Activated T-helper 9 cell treated with anti-CD3 and anti-CD28 coated beads, Interleukin-2, amount 50 U/mL, for 16 hours (primary cell): ENCODE measurements around the gene MS4A10.

Experiments used
- DNase-seq: peaks from one replicate; pipeline ENCODE4 v3.0.0-alpha.2; 2020; ENCODE audit warnings: low read depth

The MS4A10 gene

DNA sequence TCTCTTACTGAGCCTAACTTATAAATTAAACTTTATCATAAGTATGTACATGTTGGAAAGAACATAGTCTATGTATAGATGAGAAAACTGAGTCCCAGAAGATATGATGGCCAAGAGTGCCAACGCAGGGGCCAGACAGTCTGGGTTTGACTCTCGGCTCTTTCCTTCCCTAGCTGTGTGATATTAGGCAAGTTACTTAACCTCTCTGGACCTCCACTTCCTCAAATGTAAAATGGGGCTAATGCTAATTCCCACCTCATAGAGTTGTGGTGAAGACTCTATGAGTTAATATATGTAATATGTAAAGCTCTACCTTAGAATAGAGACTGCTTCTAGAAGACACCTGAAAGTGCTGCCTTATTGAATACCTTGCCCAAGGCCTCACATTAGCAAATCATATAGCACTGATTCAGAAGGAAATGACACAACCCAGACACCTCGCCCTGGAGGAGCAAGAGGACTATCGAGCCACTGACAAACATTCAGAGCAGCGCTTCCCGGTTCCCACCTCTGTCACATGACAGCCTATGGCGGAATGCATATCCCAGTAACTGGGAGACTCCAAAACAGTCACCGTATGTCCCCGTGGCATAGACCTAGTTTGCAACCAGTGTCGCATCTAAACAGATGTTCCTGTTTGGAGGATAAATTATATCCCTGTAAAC is 45.5 kb downstream of the MS4A10 start:
- no peak for DNase-seq

DNA sequence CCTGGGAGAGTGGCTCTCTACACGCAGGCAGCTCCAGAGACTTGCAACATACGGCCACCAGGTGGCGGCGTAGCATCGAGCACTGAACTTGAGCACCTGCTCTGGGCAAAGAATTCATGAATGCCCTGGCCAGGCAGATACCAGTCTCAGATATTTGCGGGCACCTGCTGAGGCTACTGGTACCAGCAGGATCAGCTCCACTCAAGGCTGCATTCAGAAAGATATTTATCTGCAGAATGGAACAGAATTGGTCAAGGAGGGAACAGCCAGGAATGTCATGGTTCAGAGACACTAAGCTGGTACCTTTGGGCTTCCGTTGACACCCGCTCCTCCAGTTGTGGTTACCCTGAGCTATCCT is 46.0 kb downstream of the MS4A10 start:
- peak; percentile 70 for DNase-seq

DNA sequence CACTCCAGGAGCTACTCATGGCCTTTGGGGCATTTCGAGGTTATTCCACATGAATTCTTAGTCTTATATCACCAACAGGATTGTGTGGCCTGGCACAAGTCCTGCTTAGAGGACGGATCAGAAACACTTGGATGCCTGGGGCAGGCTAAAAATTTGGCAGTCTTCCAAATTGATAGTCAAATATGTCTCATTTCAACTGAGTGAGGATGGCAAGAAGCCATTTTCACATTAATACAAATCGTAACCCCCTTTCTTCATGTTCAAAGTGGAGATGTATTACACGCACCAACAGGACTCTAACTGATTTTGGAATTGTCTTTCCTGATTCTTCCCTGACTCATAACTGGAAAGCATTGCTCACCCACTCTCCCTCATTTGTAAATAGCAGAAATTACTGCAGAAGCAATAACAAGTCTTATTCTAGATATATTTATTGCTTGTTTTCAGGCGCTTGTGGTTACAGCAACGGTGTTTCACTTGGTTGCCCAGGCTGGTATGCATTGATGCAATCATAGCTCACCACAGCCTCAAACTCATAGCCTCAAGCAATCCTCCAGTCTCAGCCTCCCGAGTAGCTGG is 46.5 kb downstream of the MS4A10 start:
- DNase-seq, result no peak

DNA sequence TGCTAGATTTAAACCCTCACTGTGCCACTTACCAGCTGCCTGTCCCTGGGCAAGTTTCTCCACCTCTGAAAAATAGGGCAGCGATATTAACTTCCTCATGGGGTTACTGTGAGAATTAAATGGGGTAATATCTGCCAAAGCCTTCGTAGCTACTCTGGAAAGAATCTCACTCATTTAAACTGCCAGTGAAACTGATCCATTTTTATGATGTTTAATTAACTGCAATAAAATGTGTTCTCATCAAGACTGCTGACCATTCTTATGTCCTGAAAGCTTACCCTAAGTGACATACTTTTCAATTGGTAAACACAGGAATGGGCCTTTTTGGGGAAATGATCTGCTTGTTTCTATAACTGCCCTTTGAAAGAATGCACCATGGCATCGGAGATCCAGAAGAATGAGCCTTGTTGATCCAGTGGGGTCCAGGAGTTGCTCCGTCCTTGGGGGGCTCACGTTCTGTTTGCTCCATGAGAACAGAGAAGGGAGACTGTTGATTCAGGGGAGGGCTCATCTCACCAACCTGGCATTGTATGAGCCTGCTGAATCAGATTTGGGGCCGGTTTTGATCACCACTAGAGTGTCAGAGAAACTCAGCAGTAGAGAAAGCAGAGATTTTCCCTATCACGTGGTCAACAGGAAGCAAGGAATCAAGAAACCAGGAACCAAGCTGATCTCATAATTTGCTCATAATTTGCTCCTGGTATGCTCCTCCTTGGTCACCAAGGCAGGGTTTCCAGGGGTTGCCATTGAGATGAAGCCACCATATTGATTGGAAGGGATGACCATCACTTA is 49.8 kb downstream of the MS4A10 start:
- no peak for DNase-seq

DNA sequence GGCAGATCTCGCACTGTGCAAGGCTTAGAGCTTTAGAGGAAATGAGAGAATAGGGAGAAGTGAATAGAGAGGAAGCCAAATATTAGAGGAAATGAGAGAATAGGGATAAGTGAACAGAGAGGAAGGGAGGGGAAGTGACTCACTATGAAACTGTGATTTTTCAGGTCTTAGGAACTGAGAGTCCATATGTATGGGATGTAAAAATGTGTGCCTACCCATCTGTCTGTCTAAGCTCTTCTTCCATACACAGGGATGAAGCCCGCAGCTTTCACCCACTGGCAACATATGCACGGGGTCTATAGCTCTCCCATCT is 50.4 kb downstream of the MS4A10 start:
- no peak for DNase-seq

DNA sequence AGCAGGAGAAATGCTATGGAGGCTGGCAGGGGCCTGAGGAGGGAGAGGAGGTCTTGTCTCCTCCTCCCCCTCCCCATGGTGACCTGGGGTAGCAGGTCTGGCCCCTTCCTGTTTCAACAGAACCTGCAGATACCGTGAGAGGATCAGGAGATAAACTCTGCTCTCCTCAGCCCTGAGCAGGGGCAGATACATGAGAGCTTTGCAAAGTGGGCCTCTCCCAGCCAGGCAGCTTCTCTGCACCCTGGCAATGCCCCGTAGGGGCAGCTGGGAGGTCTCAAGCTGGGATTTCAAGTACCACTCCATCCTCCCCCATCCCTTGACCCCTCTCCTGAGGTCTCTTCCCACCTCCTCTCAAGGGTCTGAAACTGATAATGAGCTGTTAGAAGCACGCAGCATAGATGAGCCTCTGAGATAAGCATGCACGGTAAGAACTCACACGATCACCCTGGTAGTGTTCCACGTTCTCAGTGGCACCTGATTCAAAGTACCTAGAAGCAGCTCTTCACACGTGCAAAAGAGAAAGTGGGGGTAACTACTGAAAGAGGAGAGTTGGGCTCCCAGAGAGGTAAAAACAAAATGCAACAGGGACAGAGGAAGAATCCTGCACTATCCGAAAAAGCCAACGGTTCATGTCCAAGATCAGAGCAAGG is 51.9 kb downstream of the MS4A10 start:
- no peak for DNase-seq

DNA sequence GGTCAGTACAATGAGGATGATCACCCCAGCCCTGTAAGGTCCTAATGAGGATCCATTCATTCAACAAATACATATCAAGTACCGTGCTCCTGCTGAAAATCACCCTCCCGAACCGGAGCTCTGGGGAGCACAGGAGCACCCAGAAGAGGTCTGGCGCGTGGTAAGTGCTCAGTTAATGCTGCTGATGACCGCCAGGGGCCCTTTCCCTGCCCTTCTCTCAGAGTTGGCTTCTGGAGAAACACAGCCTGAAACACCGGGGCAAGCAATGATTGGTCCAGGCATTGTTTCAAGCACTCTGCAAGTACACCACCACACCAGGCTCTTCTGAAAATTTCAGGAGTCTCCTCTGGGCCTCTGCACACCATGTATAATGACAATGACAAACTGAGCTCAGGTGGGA is 53.0 kb downstream of the MS4A10 start:
- no peak for DNase-seq

DNA sequence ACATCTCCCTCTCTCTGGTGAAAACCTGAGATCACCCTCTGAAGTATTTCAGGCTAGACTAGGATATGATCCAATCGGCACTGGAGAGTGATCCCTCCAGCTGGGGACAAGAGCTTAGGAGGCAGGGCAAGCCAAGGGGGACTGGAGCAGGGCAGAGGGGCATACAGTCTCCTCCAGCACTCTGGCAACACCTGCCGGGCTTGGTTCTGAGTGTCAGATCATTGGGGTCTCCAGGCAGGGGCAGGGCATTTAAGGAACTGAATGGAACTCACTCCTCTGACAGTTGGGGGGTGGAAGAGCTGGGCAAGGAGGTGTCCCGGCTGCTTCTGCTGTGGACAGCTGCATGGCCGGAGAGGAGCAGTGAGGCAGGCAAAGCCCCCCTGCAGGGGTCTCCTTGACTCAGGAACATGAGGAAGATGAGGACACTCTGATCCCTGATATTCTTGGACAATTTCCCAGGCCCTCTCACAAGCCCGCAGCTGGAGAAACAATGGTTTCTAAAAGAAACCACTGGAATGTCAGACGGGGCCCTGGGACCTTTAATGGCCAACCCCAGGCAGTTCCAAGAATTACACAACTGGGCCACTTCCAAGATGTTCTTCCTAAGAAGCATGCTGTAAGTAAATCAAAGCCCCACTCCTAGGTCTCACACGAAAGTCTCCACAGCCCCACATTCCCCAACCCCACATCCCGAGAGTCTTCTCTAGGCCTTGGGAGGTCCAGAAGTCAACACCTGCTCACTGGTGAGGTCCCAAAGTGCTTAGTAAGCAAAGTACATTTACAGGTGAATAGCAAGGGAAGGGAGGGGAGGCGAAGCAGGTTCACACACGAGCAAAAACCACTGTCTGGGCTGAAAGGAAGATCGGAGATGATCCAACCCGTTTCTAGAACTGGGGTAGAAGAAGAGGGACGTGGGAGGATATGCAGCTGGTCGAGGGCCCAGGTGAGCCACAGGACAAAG is 55.6 kb downstream of the MS4A10 start:
- DNase-seq, result no peak

DNA sequence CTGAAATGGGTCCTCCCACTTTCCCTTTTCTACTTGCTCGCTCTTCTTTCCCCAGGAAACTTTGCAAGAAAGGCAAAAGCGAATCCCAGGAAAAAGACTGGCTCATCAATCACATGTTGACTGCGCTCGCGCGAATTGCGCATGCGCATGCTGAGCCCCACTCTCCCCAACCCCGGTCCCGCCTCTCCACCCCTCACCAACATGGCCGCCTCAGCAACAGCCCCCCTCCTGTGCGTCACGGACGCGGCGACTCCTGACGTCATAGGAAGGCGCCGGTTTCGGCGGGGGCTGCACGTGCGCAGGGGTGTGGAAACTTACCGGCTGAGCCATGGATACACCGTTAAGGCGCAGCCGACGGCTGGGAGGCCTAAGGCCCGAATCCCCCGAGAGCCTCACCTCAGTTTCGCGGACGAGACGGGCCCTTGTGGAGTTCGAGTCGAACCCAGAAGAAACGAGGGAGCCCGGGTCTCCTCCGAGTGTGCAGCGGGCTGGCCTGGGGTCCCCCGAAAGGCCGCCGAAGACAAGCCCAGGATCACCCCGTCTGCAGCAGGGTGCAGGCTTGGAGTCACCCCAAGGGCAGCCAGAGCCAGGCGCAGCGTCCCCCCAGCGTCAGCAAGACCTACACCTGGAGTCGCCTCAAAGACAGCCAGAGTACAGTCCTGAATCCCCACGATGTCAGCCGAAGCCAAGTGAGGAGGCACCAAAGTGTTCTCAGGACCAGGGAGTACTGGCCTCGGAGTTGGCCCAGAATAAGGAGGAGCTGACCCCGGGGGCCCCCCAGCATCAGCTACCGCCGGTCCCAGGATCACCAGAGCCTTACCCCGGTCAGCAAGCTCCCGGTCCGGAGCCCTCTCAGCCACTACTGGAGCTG is 56.9 kb downstream of the MS4A10 start, which contains the start of gene CCDC86:
CCDC86 (plus strand) TSS at position 317 of the 871 bp plus-strand sequence; CDS start at position 329, 12 bp downstream.
- peak; percentile 98 for DNase-seq

DNA sequence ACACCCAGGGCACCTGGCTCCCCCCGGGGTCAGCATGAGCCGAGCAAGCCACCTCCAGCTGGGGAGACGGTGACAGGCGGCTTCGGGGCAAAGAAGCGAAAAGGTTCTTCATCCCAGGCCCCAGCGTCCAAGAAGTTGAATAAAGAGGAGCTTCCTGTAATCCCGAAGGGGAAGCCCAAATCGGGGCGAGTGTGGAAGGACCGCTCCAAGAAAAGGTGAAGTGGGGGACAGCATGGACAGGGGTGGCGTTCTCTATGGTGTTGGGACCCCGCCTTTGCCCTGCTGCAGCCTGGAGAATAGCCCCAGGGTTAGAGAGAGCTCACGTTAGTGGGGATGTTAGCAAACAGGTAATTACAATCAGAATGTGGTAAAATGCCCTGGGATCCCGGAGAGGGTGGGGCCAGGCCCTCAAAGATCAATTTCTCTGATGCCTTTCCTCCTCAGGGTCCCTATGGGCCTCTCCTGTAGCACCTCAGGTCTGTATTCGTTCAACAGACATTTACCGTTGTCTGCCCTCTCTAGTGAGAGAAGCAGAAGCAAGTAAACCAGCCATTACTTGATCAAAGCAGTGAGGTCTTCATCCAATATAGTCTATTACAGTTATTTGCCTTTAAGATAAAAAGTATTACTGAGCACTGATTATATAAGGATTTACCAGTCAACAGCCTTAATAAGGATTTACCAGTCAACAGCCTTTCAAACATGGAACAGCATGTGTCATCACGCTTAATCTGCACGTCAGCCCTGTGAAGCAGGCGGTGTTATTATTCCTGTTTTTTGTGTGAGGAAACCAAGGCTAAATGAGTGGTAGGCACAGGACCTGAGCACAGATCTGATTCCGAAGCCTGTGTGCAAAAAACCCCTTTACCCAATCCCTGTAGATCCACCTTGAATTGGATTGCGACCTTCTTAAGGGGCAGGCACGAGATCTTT is 57.8 kb downstream of the MS4A10 start:
- no peak for DNase-seq

DNA sequence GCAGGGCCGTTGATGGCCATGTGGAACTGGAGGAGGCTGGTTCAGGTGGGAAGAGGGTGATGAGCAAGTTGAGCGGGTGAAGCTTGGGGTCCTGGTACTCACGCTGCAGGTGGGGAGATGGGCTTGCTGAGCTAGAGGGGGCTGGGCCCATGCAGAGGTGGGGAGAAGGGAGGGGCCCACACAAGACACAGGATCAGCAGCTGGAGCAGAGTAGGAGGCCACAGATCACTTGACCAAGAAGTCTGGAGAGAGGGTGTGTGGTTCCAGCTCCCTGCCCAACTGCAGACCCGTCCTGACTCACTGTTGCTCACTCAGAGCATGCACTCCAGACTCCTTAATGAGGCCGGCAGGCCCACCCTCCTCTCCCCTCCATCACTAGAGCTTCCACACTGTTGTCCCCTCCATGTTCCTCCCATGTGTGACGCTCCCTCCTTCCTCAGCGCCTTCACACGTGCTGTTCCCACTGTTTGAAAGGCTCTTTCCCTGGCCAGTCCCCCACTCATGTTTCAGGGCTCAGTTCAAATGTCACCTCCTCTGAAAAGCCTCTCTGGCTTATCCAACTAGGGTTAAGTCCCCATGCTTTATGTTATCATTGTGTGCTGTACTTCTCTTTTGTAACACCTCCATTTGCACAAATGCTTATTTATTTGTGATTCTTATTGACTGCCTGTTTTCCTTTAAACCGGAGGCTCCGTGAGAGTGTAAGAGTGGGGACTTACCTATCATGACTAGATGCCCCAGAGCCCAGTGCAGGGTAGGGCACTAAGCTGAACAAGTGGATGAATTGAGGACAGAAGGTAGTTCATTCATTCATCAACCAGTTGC is 59.1 kb downstream of the MS4A10 start:
- no peak for DNase-seq

DNA sequence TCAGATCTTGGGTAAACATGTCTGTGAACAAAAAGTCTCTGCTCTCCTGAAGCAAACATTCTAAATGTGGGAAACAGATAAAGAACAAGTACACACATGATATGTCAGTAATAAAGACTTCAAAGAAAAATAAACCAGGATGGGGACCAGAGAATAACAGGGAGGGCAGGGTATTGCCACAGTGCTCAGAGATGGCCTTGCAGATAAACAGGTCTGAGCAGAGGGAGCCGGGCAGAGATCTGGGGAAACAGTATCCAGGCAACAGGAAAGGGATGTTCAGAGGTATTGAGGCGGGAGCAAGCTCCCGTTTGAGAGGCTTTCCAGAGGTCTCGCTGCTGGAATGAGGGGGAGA is 59.7 kb downstream of the MS4A10 start:
- no peak for DNase-seq

DNA sequence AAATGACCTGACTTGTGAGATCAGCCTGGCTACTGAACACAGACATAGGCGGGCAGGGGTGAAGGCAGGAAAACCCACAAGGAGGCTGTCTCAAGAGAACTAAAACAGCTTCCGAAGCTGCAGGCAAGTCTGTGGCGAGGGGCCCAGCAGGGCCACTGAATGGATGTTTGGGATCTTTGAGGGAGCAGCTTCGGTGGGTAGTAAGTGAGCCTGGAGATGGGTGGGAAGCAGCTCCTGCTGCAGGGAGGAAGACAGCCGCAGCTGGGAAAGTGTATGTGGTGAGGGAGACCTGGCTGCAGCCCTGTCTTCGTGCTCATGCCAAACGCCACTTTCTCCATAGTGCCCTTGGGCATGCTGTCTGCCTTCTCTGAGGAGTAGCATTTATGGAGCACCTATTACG is 60.2 kb downstream of the MS4A10 start:
- DNase-seq, result no peak

DNA sequence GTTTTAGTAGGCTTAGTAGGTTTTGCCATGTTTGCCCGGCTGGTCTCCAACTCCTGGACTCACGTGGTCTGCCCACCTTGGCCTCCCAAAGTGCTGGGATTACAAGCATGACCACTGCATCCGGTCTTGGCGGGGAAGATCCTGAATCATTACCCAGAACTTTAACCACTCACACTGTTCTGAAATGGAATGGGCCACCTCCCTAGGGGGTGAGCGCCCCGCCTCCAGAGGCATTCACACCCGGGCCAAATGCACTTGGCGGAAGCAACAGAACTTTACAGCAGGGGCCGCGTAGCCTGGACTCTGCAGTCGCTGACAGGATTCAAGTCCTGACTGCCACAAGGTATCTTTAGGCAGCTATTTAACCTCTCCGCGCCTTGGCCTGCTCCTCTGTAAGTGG is 62.1 kb downstream of the MS4A10 start:
- DNase-seq, result no peak

DNA sequence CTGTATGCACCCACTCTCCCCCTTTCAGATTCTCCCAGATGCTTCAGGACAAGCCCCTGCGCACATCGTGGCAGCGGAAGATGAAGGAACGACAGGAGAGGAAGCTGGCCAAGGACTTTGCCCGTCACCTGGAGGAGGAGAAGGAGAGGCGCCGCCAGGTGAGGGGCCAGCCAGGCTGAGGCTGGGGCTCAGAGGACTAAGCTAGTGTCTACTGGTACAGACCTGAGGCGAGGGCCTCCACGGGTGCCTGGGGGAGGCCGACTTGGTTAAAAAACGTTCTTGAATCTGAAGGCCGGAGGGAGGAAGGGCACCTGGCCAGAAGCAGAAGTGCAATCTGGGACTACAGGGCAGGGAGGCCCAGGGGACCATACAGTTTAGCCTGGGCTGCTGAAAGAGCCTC is 62.8 kb downstream of the MS4A10 start:
- DNase-seq, result no peak

DNA sequence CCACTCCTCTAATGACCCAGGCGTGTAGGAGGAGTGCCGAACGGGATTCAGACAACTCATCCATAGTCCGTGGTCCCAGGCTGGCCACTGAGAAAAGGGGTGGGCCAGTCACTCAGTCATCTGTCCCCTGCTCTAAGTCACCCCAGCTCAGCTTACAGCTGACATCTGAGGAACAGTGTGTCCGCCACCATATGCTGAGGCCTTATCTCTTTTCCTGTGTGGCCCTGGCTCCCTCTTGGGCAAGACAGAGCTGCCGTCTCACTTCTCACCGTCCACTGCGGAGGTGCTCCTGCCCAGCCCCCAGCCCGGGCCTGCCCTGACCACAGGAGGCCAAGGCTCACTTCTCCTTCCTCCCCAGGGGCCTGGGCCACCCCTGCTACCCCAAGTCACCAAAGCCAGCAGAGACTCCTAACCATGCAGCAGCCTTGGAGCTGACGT is 63.6 kb downstream of the MS4A10 start:
- no peak for DNase-seq

DNA sequence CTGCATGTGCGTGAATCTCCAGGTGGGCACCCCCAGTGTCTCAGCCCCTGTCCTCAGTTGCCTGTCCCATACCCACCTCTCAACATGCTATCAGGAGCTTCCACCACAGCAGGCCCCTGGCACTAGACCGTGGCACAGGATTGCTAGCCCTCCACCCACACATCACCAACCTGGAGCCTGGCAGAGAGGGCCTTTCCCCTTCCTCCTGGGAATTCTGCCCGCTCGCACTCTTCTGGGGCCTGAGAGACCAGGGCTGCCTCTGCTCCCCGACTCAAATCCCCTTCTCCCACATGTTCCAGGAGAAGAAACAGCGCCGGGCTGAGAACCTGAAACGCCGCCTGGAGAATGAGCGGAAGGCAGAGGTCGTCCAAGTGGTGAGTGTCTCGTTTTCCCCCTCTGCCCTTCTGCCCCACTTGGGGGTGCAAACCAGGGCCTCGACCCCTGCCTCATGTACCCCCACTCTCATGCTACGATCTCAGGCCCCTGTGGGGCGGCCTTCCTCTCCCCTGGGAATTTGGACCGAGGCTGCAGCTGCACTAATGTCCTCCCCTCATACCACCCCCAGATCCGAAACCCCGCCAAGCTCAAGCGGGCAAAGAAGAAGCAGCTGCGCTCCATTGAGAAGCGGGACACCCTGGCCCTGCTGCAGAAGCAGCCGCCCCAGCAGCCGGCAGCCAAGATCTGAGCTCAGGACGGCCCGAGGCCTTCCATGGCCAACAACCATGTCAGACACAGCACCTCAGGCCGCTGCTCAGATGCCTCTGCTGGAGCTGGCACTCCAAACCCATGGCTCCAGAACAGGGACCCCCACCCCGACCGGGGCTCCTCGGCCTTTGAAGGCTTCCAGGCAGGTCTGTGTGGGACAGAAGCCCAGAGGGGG is 64.7 kb downstream of the MS4A10 start:
- DNase-seq, result no peak
